HG03520 (cell line): ENCODE data around the gene PLIN5.
"Not testable (repeated sequence)": the region's sequence is repeated elsewhere in the genome, so short reads cannot be mapped to it uniquely, and the experiment has no call there.

Experiments
- ATAC-seq: cut with Tn5 transposase; IDR thresholded peaks from one replicate; pipeline ENCODE4 v1.9.1; 2021; ENCODE audit warnings: mild to moderate bottlenecking, moderate library complexity; ENCODE audit not compliant: unreplicated experiment

PLIN5 gene

GRCh38 chr19:4543842-4544647 is 9.0 kb upstream of the PLIN5 start:
- ATAC-seq, result no peak

DNA sequence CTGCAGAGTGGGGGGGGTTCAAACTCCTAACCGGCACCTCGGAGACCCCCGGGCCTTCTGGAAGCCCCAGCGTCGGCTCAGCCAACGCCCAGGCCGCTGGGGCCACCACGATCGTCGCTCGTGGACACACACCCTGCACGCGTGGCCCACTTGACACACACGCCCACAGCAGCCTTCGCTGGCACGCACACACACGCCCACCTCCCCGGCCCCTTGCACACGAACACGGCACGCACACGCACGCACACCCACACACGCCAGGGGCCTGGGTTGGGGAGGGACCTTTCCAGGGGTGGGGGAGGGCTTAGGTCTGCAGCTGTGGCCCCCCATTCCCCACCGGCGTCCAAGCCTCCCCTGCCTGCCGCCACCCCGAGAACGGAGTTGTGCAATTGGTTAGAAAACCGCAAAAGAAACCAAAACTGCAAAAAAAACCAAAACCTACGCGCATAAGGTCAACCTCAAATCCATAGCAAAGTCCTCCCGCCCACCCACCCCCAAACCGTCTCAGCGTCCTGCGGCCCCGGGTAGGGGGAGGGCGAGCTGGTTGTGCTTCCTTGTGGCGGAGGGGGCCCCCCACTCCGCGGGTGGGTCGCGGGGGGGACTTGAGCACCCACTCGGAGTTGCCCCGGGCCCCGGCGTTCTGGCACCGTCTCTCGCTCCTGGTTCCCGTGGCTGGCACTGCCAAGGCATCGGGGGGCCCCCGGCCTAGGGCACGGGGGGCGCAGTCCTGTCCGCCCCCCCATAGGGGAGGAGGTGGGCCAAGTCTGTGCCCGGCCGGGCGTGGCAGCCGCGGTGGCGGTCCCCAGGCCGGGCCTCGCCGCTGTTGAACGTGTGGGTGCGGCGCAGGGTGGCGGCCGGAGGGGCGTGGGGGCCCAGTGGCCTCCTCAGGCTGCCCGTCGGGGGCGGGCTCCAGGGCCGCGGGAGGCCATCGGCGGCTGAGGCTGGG is 8.1 kb upstream of the PLIN5 start:
- ATAC-seq, result no peak

DNA sequence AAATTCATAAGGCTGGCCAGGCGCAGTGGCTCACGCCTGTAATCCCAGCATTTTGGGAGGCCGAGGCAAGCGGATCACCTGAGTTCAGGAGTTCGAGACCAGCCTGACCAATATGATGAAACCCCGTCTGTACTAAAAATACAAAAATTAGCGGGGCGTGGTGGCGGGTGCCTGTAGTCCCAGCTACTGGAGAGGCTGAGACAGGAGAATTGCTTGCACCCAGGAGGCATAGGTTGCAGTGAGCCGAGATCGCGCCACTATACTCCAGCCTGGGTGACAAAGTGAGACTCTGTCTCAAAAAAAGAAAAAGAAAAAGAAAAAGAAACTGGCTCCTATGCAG is 6.8 kb upstream of the PLIN5 start:
- ATAC-seq, result not testable (repeated sequence)

- ATAC-seq, result no peak
Observed at GRCh38 chr19:4541114-4541805, 6.2 kb upstream of the PLIN5 start.

DNA sequence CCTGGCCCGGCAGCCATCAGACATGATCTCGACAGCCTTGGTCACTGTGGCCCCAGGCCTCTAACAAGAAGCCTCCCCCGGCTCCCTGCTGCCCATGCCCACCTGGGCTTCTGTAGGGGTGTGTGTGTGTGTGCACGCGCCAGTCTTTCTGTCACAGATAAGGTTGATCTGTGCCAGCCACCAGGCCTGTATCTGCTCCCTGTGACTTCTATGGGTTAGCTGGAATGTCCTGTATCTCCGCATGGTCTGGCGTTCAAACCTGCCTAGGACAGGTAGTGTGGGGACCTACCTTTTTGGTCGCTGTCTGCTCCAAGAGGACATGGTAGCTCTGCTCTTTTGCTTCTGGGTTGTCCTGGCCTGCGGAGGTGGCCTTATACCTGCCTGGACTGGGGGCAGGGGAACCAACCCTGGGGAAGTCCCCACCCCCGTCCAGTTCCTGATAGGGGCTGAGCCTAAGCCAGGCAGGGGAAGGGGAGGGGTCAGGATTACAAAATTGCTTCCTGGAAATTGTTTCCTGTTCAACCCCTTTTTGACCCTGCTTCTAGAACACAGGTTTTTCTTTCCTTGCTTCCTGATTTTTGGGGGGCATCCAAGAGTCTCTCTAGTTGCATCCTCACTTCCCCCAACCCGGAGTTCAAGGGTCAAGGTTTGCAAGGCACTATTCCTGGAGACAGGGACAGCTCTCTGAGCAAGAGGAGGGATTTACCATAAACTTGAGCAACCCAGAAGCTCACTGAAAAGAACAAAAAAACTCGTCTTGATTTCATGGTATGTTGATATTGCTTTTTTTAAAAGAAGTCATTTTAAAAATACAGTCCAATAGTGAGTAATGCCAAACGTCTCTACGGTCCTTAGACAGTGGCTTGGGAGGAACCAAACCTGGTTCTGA is 4.9 kb upstream of the PLIN5 start, which contains the start of gene LRG1:
Gene LRG1 (minus strand): TSS at position 344 of the 889 bp plus-strand sequence. CDS start 23 bp downstream, at position 321.
- no peak for ATAC-seq

DNA sequence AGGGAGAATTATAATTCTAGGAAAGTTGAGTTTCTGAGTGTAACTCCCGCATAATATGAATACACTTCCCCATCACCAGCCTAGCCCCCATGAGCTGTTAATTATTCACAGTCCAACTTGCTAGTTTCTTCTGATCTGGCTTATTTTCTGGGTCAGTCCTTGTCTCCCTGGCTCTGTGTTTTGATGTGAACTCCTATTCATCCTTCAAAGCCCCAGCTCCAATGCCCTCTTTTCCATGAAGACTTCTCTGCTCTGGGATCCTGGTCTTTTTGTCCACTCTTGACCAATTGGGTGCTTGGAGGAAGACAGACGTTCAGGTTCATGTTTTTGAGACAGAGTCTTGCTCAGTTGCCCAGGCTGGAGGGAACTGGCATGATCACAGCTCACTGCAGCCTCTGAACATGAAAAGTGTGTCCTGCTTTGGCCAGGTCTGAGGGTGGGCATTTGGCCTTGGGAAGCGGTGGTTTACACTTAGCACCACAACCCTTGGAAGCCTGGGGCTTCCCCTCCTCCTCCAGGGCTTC is 4.2 kb upstream of the PLIN5 start:
- no peak for ATAC-seq

DNA sequence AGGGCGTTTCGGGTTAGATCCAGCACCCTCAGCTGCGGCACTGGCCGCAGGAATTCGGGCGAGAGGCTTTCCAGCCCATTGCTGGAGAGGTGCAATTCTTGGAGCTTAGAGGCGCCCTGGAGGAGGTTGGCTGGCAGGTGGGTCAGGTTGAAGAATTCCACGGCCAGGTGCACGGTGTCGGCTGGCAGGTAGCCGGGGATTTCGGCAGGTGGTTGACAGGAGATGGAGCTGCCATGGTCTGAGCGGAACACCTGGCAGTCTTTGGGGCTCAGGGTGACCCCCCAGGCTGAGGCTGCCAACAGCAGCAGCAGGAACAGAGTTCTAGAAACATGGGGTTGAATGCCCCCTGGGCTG is 3.6 kb upstream of the PLIN5 start:
- no peak for ATAC-seq

- no peak for ATAC-seq
Observed at GRCh38 chr19:4537953-4538600, 3.1 kb upstream of the PLIN5 start.

- no peak for ATAC-seq
Observed at GRCh38 chr19:4536798-4537197, 1.8 kb upstream of the PLIN5 start.

DNA sequence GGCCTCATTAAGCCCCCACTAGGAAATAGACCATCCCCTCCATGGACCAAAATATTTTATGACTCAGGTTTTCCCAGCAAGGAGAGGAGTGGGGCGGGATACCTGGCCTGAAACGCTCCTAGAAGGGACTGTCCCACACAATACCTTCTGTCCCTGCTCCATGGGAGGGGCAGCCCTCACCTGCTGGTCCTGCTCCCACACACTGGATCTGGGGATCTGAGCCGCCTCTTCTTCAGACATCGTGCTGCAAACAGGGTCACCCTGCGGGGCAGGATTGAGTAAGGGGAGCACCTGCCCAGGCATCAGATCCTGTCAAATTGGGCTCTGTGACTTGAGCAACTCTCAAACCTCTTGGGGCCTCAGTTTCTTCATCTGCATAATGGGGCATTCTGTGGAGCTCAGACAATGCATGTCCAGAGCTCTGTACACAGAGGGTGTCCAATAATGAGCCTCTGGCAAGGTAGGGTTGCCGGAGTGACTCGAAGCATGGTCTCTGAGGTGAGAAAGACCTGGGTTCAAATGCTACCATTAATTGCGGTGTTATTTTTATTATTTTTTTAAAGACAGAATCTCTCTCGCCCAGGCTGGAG is 1.1 kb downstream of the PLIN5 start:
- no peak for ATAC-seq

DNA sequence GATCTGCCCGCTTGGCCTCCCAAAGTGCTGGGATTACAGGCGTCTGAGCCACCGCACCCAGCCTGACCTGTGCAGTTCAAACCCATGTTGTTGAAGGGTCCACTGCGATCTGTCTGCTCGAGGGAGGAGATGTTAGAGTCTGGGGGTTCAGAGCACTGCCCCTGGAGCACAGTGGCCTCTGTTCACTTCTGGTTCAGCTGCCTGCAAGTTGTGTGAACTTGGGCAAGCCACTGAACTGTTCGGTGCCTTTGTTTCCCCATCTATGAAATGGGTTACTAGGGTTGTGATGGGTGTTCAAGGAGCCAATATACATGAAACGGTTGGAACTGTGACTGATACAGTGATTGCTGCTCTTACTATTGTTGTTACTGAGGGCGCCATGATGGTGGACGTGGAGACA is 1.7 kb downstream of the PLIN5 start:
- ATAC-seq, result no peak

- ATAC-seq, result no peak
Observed at GRCh38 chr19:4531562-4532165, 3.4 kb downstream of the PLIN5 start.

DNA sequence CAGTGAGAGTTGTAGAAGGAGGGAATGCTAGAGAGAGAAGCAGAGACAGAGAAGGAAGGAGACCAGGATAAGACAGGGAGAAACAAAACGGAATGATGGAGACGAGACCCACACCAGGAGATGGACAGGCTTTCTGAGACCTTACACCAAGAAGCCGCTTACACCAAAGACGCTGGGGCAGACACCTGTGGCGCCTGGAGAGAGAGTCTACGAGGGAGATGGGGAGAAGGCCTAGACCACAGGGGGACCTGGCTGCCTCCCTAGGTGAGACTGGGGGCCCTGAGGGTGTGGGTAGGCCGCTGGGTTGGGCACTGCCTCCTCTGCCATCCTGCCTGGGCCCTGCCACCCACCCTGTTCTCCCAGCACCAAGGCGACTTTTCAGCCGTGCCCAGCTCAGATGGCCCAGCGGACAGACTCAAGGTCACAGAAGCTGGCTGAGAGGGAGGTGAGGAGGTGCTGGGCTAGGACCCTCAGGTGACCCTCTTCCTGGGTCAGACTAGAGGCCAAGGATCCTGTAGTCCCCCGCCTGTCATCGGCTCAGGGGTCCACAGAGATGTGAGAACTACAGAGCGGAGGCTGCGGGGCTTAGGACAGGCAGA is 5.0 kb downstream of the PLIN5 start:
- ATAC-seq, result no peak

DNA sequence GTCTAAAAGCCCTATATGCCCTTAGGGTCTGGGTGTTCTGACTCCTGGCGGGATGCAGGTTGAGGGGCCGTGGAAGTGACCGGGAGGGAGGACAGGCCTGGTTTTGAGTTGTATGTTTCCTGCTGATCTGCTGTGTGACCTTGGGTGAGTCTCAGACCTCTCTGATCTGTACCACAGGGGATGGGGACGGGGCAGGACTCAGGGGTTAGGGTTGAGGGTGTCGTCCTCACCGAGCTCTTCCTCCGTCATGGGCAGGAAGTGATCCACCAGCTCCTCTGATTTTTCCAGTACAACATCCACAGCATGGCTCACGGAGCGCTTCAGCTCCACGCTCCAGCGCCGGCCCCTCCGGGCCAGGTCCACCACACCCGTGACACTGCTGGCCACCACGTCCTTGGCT is 6.2 kb downstream of the PLIN5 start:
- no peak for ATAC-seq

- not testable (repeated sequence) for ATAC-seq
Observed at GRCh38 chr19:4527377-4527776, 7.6 kb downstream of the PLIN5 start.

GRCh38 chr19:4525563-4526002 is 9.4 kb downstream of the PLIN5 start:
- no peak for ATAC-seq

DNA sequence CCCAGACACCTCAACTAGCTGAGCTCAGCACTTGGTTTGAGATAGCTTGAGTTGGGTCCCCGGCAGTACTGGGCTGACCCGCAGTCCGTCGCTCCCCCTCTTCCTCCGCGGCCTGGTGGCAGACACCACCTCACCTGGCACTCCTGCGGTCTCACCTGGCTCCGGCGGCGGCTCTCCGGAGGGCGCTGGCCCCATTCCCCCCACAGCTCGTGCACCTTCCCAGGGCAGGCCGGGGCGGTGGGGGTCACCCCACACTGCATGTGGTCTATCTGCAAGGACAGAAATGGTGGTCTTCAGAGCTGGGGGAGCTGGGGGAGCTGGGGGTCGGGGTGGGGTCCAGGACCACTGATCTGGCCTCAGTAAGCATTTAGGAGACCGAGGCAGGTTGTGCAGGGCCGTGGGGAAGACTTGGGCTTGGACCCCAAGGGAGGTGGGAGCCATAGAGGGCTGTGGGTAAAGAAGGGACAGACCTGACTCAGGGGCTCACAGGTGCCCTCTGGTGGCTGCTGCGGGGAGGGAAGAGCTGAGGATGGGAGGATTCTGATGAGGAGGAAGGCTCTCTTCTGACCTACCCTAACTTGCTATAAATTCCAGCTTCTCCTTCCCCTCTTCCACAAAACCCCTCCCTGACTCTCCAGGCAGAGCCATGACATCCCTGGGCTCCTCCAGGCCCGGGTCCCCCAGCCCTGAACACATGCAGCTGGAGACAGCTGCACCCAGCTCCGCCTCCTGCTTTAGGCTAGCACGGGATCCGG is 10.0 kb downstream of the PLIN5 start:
- ATAC-seq, result no peak
